Cerebellar nuclear complex (tissue), 1 donor: ENCODE data around the gene ABCC4.
"Not testable (repeated sequence)": the region's sequence is repeated elsewhere in the genome, so short reads cannot be mapped to it uniquely, and the experiment has no call there.

Experiments
- DNase-seq, 2 experiments: peaks; one replicate each; lab custom pipeline; 2025; lab: John Stamatoyannopoulos, UW

Gene ABCC4

GRCh38 chr13:95298169-95298965 lies 2.9 kb downstream of the ABCC4 start:
- DNase-seq: no peak

- no peak for DNase-seq
These were observed 4.8 kb downstream of the ABCC4 start for GRCh38 chr13:95296326-95296925.

- no peak for DNase-seq
These were observed 6.2 kb downstream of the ABCC4 start for GRCh38 chr13:95295026-95295425.

GRCh38 chr13:95292622-95293021 lies 8.6 kb downstream of the ABCC4 start:
- no peak for DNase-seq

GRCh38 chr13:95289901-95290300 lies 11.3 kb downstream of the ABCC4 start:
- DNase-seq: not testable (repeated sequence)

GRCh38 chr13:95289020-95289444 lies 12.2 kb downstream of the ABCC4 start:
- no peak for DNase-seq

GRCh38 chr13:95284436-95284835 lies 16.8 kb downstream of the ABCC4 start:
- no peak for DNase-seq

GRCh38 chr13:95279016-95279415 lies 22.2 kb downstream of the ABCC4 start:
- DNase-seq: no peak

GRCh38 chr13:95276037-95276505 lies 25.2 kb downstream of the ABCC4 start:
- DNase-seq: no peak

- DNase-seq: no peak
These were observed 25.8 kb downstream of the ABCC4 start for GRCh38 chr13:95275322-95276036.

GRCh38 chr13:95273592-95274132 lies 27.6 kb downstream of the ABCC4 start:
- DNase-seq: not testable (repeated sequence)

GRCh38 chr13:95272076-95272475 lies 29.2 kb downstream of the ABCC4 start:
- DNase-seq: not testable (repeated sequence)

- DNase-seq: no peak
These were observed 31.5 kb downstream of the ABCC4 start for GRCh38 chr13:95269756-95270155.

- DNase-seq: not testable (repeated sequence)
These were observed 32.7 kb downstream of the ABCC4 start for GRCh38 chr13:95268343-95269065.

GRCh38 chr13:95267662-95268342 lies 33.4 kb downstream of the ABCC4 start:
- no peak for DNase-seq

- DNase-seq: no peak
These were observed 37.0 kb downstream of the ABCC4 start for GRCh38 chr13:95264225-95264624.

- DNase-seq: no peak
These were observed 38.3 kb downstream of the ABCC4 start for GRCh38 chr13:95262837-95263384.

GRCh38 chr13:95261956-95262355 lies 39.3 kb downstream of the ABCC4 start:
- no peak for DNase-seq

GRCh38 chr13:95260031-95260525 lies 41.2 kb downstream of the ABCC4 start:
- DNase-seq: no peak

GRCh38 chr13:95258619-95259194 lies 42.5 kb downstream of the ABCC4 start:
- DNase-seq: no peak
